Thyroid gland (tissue), 4 donors: ENCODE data around the gene DDX50.
"Not testable (repeated sequence)": the region's sequence is repeated elsewhere in the genome, so short reads cannot be mapped to it uniquely, and the experiment has no call there.

Experiments
- POLR2A ChIP-seq, 2 donors: fragments of 450-650 bp; IDR thresholded peaks; one replicate each; pipeline ENCODE4 v1.6.1; 2017; ENCODE audit warnings: antibody characterized with exemption in 2 of 2, mild to moderate bottlenecking in 2 of 2, moderate library complexity in 1 of 2
- TF ChIP-seq, protein P1 (sequence below), 6 experiments: fragments of 200-600 bp in 3 of 6; fragments of 450-650 bp in 3 of 6; sonication (generic) in 3 of 6; IDR thresholded peaks; one replicate each; pipeline ENCODE4 v1.5.1; 2016 to 2019; ENCODE audit warnings: antibody characterized with exemption in 6 of 6, mild to moderate bottlenecking in 2 of 6, inconsistent platforms in 1 of 6, moderate library complexity in 1 of 6

DNA sequence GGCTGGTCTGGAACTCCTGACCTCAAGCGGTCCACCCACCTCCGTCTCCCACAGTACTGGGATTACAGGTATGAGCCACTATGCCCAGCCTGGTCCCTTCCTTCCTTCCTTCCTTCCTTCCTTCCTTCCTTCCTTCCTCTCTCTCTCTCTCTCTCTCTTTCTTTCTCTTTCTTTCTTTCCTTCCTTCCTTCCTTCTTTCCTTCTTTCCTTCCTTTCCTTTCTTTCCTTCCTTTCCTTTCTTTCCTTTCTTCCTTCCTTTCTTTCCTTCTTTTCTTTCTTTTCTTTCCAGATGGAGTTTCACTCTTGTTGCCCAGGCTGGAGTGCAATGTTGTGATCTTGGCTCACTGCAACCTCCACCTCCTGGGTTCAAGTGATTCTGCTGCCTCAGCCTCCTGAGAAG is 28.0 kb downstream of the DDX50 start:
- not testable (repeated sequence) for TF ChIP-seq POLR2A (IDR thresholded peaks at IDR 0.05)
- TF ChIP-seq, protein P1, sequence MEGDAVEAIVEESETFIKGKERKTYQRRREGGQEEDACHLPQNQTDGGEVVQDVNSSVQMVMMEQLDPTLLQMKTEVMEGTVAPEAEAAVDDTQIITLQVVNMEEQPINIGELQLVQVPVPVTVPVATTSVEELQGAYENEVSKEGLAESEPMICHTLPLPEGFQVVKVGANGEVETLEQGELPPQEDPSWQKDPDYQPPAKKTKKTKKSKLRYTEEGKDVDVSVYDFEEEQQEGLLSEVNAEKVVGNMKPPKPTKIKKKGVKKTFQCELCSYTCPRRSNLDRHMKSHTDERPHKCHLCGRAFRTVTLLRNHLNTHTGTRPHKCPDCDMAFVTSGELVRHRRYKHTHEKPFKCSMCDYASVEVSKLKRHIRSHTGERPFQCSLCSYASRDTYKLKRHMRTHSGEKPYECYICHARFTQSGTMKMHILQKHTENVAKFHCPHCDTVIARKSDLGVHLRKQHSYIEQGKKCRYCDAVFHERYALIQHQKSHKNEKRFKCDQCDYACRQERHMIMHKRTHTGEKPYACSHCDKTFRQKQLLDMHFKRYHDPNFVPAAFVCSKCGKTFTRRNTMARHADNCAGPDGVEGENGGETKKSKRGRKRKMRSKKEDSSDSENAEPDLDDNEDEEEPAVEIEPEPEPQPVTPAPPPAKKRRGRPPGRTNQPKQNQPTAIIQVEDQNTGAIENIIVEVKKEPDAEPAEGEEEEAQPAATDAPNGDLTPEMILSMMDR (IDR thresholded peaks at IDR 0.05): not testable (repeated sequence)
